Embryonic facial prominence (tissue), 1 donor: ENCODE data around the gene STK35.

Experiments used
- DNase-seq: peaks from one replicate; pipeline ENCODE4 v3.0.0-alpha.2; 2016; ENCODE audit errors: extremely low spot score

The STK35 gene

DNA sequence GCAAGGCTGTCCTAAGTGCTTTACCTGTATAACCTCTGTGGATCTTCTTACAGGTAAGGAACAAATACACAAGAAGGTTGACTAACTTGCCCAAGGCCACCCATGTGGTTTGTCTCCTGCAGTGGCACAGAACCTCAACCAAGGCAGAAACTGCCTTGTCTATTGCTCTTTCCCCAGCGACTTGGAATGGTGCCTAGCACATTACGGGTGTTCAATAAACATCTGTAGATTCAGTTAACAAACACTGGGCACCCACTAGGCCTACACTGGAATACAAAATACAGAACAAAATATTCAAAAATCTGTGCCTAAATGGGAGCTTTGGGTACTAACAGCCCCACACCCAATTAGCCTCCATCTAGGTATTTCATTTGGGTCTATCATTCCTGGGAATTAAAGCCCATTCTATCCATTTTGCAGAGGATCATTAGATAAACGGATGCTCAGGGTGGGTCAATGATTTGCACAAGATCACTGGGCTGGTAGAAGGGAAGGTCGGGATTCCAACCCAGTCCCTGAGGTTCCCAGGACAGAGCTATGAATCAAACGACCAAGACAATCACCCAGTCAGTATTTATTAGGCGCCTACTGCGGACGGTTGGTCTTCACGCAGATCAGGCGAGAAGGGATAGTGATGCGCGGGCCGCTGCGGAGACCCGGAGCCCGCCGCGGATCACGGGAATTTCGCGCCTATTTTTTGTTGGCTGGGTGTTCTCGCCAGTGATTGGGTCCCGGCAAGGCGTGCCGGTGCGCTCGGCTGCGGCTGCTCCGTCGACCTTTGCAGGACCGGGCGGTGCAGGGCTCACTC is at the start of gene STK35:
TSS of gene STK35 (plus strand) at position 771 of the 808 bp plus-strand sequence. CDS start 55 bp downstream, outside the sequence.
- no peak for DNase-seq

DNA sequence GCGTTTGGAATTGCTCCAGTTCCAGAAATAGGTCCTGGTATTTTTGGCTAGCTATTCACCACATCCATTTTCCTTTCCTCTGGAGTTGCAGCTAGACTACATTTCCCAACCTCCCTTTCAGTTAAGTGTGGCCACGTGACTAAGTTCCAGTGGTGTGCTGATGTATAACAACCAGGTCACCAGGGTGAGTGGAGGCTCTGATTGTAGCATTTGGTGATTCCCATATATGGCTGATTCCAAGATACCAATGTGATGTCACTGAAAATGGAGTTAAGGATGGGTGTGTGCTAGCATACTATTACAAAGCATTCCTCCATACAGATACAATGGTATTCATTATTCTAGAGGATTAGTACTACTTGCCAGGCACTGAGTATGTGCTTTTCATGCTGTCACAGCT is 49.7 kb upstream of the STK35 start:
- no peak for DNase-seq

DNA sequence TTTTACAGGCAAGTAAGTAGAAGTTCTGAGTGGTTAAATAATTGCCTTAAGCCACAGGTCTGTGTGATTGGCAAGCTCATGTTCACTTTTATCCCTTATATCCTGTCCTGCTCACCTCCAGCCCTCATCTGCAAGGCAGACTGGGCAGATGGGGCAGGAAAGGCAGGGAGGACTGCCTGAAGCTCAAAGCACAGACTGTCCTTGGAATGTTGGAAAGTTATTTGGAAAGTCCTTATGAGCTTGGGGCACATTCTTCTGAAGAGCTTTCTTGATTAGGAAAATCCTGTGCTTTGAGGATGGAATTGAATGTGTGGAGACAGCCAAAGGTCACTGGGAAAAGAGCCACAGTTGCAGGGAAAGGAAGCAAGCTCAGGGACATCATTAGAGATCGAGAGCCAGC is 48.9 kb upstream of the STK35 start:
- no peak for DNase-seq

DNA sequence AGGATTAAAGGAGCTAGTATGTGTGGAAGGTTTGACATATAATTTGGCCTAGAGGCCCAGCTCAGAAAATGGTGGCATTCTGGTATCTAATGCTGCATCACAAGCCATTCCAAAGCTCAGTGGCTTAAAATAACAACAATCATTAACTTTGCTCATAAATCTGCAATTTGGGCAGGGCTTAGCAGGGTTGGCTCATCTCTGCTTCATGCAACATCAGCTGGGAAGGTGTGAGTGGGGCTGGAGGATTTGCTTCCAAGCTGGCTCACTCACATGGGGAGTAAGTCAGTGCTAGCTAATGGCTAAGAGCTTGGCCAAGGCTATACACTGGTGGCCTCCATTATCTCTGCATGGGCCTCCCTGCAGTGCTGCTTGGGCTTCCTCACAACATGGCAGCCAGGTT is 48.0 kb upstream of the STK35 start:
- no peak for DNase-seq

DNA sequence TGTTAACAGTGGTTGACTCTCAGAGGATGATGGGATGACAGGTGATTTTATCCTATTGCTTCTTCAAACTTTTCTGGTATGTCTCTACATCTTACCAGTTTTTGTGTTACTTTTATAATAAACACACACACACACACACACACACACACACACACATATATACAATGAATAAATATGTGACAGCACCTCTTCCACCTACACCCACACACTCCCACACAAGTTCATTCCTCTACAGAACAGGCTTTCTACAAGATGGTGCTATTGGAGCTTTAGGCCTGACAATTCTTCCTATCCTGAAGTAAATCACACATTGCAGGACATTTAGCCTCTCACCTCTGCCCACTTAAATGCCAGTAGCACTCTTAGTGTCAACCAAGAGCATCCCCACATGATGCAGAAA is 46.7 kb upstream of the STK35 start:
- DNase-seq = no peak

DNA sequence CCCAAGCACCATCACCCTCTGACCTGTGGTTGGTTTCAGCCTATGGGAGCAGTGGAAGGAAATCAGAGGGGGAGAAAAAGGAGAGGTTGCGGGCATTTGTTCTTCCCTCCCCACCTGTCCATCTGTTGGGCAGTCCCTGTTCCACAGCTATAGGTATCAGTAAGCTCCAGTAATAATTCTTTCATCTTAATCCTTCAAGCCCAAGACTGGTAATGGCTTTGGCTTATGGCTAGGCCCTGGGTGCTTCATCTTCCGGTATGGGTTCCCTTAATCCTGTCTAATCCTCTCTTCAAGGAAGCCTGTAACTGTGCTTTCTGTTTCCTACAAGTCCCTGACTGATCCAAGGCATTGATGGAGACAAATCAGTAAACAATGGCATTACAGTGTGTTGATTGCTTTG is 42.2 kb upstream of the STK35 start:
- DNase-seq = no peak

DNA sequence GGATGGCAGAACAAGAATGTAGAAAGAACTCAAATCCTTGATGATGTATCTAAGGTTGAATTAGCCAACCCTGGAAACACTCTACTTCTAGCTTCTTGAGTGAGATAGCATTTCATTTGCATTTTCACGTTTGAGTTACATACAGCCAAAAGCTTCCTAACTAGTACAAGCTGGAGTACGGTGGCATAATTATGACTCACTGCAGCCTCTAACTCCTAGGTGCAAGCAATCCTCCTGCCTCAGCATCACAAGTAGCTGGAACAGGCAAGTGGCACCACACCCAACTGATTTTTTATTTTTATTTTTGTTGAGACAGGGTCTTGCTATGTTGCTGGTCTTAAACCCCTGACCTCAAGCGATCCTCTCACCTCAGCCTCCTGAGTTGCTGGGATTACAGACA is 36.5 kb upstream of the STK35 start:
- DNase-seq = no peak

DNA sequence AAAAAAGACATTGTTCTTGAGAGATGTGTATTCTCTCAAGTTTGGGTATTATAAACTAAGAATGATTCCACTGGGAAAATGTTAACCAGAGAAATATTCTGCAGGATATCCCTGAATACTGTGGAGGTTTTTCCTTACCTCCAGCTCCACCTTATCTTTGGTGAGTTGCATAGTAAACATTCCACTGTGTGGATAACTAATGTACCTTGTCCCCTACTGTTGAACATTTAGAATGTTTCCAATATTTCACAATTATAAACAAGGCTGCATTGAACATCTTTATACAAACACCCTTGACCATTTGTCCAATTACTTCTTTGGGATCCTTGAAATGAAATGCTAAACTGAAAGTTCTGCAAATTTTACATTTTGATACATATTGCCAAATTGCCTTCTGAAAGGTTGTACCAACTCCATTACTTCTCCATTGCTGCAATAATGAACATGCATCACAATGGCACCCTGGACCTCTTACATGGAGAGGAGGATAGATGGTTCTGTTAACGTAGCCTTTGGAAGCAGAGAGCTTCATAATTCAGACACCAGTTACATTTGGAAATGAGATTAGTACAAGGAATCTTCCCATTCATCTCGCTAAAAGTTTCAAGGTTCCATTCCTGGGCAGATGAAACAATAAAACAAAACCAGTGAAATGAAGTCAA is 35.0 kb upstream of the STK35 start:
- no peak for DNase-seq

DNA sequence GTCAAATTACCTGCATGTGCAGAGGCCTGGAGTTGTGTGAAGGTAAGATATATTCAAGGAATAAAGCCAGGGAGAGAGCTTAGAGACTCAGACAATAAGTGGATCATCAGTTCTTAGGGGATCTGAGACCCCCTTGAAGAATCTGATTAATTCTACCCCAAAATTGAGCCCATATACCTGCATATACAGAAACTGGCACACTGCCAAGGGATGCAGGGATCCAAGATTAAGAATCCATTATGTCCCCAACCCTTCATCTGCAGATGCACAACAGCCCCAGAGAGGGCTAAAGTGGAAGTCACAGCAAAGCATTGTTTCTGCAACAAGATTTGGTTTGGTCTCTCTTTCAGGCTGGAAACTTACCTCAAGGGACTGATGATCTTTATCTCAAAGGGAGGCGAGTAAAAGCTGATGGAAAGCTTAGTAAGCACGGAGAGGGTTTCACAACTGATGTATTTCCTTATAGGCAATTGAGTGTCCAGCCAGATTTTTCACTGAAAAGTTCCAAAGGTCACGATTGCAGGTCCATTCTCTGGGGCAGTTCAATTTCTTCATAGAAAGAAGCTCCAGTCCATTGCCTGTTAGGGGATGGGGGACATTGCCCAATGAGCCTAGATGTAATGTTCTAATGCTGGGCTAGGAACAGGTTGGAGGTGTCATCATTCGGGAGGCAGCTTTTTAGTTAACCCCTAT is 20.9 kb upstream of the STK35 start:
- no peak for DNase-seq

DNA sequence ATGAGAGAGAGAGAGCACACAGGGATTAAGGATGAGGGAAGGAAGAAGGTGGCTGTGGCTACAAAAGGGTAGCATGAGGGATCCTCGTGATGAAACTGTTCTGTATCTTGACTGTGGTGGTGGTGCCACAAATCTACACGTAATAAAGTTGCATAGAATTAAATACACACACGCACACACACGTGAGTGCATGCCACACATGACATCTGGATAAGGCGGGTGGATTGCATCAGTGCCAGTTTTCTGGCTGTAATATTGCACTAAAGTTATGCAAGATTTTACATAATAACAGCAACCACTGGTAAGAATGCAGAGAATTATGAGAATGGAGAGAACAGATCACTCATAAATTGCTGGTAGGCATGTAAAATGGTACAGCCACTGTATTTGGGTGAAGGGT is 16.9 kb upstream of the STK35 start:
- no peak for DNase-seq

DNA sequence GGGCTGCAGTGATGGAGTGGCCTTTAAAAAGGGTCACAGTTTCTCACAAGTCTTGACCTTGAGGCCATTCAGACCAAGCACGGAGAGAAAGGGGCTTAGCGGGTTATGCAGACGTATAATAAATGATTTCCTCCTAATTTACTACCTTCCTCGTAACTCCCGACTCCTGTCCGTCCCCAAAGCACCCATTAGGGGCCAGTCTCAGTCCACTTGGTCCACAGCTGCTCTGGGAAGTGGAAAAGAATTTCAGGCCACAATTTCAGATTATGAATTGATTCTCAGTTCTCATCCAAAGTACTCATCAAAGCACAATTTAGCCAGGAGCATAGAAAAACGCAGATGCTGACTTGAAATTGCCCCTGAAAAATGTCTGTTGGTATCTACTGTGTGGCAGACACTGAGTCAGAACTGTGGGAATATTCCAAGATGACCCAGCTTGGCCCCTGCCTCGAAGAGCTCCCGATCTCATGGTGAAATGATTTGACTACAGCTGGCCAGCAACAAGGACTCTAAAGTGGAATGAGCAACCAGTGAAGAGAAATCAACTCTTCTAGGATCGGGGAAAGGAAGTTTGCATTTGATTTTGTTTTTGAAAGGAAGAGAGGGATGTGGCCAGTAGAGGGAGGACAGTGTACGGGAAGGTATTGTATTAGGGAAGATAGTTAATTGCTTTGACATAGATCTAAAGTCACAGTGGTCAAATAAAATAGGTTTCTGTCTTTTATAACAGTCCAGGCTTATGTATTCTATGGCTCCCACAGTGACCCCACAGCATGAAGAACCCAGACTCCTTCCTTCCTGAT is 15.2 kb upstream of the STK35 start:
- DNase-seq = no peak

DNA sequence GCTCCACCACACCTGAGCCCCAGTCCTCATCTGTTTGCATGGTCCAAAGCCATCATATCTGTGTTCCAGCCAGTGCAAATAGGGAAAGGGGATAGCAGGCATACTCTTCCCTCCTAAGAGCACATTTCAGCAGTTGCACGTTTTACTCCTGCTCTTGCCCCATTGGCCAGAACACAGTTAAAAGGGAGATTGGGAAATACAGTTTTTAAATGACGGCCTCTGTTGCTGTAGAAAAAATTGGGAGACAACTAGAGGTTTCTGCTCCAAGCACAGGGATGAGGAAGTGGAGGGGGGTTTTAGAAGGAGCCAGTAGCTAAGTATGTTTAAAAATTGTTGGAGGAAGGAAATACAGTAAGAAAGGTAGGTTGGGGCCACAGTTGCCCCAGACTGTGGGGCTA is 14.6 kb upstream of the STK35 start:
- no peak for DNase-seq

DNA sequence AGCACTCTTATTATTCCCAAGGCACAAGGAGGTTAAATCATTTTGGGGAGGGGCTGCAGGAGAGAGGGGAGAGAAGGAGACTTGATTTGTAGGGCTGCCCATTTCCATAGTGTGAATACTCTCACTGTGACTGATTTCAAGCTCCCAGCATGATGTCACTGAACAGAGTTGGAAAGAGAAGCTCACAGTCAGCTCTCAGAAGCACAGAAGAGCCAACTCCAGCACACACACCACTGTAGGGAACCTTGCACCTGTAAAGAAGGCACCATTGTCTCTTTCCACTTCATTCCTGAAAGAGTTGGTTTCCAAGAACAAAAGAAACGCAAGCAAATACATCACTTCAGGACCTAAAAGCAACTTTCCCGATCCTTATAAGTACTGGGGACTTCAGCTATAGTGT is 12.7 kb upstream of the STK35 start:
- DNase-seq = no peak

DNA sequence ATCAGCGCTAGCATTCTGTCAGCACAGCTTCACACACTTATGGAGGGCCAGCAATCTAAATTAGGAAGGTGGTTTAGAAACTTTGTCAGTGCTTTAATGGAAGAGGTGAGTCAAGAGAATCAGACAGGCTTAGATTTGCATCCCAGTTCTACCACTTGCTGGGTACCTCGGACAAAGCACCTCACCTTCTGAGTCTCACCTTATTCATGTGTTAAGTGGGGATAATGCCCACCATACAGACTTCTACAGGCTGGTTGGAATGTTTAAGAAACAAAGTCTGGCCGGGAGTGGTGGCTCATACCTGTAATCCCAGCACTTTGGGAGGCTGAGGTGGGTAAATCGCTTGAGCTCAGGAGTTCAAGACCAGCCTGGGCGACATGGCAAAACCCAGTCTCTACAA is 12.2 kb upstream of the STK35 start:
- no peak for DNase-seq

DNA sequence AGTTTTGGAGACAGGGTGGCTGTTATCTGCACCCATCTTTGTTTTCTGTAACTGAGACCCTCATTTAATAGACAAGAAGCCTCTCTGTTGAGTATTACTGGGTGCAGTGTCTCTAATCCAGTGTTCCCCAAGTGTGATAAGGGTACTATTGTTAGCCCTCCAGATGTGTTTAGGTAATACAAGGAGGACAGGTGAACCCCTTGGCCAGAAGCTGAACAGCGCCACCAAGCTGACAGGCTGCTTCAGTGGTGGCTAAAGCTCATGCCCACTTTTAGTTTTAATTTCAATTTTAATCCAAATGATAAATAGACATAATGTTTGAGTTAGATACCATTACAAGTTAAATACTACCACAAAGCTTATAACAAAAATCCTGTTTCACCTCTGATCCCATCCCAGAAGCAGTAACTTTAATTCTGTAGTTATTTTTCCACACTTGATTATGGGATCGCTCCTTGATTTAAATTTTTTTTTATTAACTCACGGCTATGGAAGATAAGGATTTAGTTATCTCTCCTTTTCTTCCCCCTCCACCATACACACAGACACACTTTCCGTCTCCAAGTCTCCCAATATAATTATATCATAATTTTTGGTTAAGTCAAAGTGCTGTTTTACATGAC is 8.4 kb upstream of the STK35 start:
- DNase-seq = no peak

DNA sequence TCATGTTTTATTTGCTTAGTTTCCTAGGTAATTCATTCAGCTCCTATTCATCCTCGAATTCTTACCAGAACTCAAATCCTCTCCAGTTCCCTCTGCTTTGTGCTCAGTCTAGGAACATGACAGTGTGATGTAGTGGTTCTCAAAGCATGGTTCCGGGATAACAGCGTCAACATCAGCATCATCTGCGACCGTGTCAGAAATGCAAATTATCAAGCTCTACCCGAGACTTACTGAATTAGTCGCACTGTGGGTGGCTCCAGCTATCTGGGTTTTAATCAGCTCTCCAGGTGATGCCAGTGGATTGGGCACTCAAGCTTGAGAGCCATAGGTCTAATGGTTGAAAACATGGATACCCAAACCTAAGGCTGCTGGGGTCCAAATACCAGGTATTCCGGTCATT is 7.7 kb upstream of the STK35 start:
- DNase-seq = no peak

DNA sequence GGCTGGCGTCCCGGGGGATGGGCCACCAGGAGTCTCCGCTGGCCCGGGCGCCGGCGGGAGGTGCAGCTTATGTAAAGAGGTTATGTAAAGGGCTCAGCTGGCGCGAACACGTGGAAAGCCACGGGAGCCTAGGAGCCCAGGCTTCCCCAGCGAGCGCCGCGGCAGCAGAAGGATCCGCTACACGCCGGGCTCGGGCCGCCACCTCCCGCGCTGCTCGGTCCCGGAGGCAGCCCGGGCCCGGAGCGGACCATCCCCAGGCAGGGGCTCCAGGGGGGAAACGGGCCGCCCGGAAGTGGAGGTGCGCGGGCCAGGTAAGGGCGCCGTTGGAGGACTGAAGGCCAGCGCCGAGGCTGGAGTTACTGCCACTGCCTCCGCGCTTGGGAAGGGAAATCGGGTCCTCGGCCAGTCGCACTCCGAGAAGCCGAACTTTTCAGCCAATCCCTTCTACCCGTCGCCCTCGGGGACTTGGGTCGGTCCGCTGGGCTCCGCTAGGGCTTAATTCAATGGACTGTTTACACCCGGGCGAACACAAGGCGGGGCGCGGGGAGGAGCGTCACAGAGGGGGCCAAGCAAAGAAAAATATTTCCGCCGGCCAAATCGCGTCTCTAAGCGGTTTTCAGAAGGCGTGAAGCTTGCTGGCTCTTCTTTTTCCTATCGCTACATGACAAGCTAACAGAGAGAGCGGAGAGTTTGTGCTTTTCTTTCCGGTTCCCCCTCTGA is 398 bp downstream of the STK35 start:
- peak; percentile 85 for DNase-seq

DNA sequence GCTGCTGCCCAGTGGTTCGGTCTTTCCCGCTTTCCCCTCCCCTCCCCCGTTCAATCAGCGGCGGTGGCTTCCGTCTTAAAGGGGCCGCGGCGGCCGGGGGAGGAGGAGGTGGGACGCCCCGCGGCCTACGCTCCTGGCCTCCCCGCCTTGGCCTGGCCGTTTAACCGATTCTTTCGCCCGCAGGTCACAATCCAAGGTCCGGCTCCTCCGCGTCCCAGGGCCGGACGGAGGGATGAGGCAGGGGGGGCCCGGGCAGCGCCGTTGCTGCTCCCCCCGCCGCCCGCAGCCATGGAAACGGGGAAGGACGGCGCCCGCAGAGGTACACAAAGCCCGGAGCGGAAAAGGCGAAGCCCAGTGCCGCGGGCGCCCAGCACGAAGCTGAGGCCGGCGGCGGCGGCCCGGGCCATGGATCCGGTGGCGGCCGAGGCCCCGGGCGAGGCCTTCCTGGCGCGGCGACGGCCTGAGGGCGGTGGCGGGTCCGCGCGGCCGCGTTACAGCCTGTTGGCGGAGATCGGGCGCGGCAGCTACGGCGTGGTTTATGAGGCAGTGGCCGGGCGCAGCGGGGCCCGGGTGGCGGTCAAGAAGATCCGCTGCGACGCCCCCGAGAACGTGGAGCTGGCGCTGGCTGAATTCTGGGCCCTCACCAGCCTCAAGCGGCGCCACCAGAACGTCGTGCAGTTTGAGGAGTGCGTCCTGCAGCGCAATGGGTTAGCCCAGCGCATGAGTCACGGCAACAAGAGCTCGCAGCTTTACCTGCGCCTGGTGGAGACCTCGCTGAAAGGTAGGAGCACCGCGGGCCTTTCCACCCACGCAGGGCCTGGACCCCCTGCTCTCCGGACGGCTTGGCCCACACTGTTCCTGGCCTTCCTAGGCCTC is 1.2 kb downstream of the STK35 start:
- peak; percentile 73 for DNase-seq

DNA sequence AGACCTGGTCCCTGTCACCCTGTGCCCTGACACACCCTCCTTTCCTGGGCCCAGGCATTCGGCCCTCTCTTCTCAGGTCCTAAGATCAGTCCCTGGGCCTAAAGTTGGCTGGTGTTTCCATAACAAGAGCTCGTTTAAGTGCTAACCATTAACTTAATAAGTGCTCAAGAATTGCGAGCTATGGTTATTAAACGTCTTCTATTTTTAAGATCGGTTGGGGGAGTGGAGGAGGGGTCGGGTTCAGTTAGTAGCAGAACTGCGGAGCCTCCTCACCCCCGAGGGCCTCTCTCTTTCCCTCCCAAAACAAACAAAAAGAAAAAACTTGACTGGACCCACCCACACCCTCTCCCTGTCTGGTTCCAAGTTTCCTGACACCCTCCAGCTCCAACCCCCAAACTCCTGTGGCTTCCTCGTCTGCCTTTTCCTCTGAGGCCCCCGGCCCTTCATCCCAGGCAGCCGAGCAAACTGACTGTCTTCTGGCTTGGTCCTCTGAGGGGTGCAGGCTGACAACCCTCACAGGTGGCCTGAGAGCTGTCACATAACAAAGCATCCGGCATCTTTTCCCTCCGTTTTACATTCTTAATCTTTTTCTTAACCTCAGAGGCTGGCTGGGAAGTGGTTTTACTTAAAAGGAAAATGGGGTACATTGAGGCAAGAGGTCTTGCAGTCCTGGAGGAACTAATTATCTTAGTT is 2.0 kb downstream of the STK35 start:
- no peak for DNase-seq
